K562 (cell line): Measurements from ENCODE around the gene UNC5B. TPM values are rescaled to one million over a fixed set of nuclear protein-coding genes. Genes with fewer than 3 reads are reported as not detected.

Source experiments
- ATAC-seq: fragments of 200-7000 bp; cut with Tn5 transposase; 3 replicates; pipeline ENCODE4 v1.9.1; 2020; ENCODE audit warnings: moderate library complexity
- BruUV-seq: library from RNA; stranded (reverse); fragments of 400-500 nt; replicated peaks from 2 replicates; lab custom pipeline; 2021; lab: Mats Ljungman, UMichigan
- CTCF ChIA-PET: fragments of 300-600 bp; formaldehyde crosslinking; extraction: SDS; loops from one replicate; lab custom pipeline; 2021; ENCODE audit warnings: low intra/inter-chr PET ratio; lab: Yijun Ruan, JAX
- POLR2A ChIA-PET: fragments of 300-600, 350-650 bp; sonication (Branson Sonifier 250); formaldehyde crosslinking; extraction: SDS; loops from one replicate; lab custom pipeline; 2021; ENCODE audit warnings: antibody characterized with exemption, inconsistent platforms; lab: Yijun Ruan, JAX
- DNase-seq, 4 experiments: peaks; one replicate each; pipeline versions ENCODE4 v3.0.0 to v3.0.0-alpha.2; 2011 to 2018; ENCODE audit warnings: low spot score in 3 of 4, mixed read lengths in 3 of 4; ENCODE audit errors: extremely low read depth in 1 of 4
- FAIRE-seq: peaks from 2 replicates; lab custom pipeline; 2011; peaks lifted over from hg19 to GRCh38; lab: Jason Lieb, UNC
- H2AFZ ChIP-seq: 2 replicates; pipeline ENCODE4 v1.6.0; 2011; ENCODE audit warnings: low read depth, low read length, control low read depth, inconsistent platforms
- H3K27ac ChIP-seq: fragments of 200-600 bp; 3 replicates; pipeline ENCODE4 v1.8.0; 2011; ENCODE audit warnings: low read depth, mild to moderate bottlenecking, control low read depth, inconsistent platforms, low read length, moderate library complexity, mixed read lengths; ENCODE audit errors: extremely low read depth
- H3K27me3 ChIP-seq, 2 experiments: fragments of 300-600 bp in 1 of 2; 2 replicates in 1 of 2; 3 replicates in 1 of 2; pipeline versions ENCODE4 v1.6.0 to v1.8.0; 2011; ENCODE audit warnings: inconsistent platforms in 2 of 2, low read length in 2 of 2, mild to moderate bottlenecking in 1 of 2, mixed read lengths in 1 of 2, moderate library complexity in 1 of 2; ENCODE audit not compliant: control insufficient read depth in 2 of 2, insufficient read depth in 2 of 2
- H3K36me3 ChIP-seq: fragments of 300-600 bp; 3 replicates; pipeline ENCODE4 v1.8.0; 2011; ENCODE audit warnings: mild to moderate bottlenecking, low read length, inconsistent platforms; ENCODE audit not compliant: control insufficient read depth, insufficient read depth
- H3K4me1 ChIP-seq, 2 experiments: fragments of 200-600 bp in 1 of 2; replicated peaks in 1 of 2; 2 replicates in 1 of 2; 3 replicates in 1 of 2; pipeline versions ENCODE4 v1.5.1 to v1.8.0; 2011; ENCODE audit warnings: inconsistent platforms in 2 of 2, low read length in 2 of 2, mild to moderate bottlenecking in 1 of 2, mixed read lengths in 1 of 2, moderate library complexity in 1 of 2; ENCODE audit not compliant: control insufficient read depth in 2 of 2, insufficient read depth in 2 of 2
- H3K4me2 ChIP-seq: 2 replicates; pipeline ENCODE4 v1.6.1; 2011; ENCODE audit warnings: low read length, control low read depth, inconsistent platforms, mixed read lengths; ENCODE audit not compliant: insufficient read depth
- H3K4me3 ChIP-seq: fragments of 200-600 bp; sonication (generic), shearing (Covaris generic); 2 replicates; pipeline ENCODE4 v1.5.1; 2016; ENCODE audit warnings: control low read depth, inconsistent platforms
- H3K79me2 ChIP-seq: fragments of 200-600 bp; 3 replicates; pipeline ENCODE4 v1.8.0; 2011; ENCODE audit warnings: low read length, inconsistent platforms; ENCODE audit not compliant: control insufficient read depth, insufficient read depth
- H3K9ac ChIP-seq, 2 experiments: 2 replicates each; pipeline versions ENCODE4 v1.6.0 to v1.6.1; 2011; ENCODE audit warnings: low read depth in 2 of 2, low read length in 2 of 2, control low read depth in 1 of 2, inconsistent platforms in 1 of 2, mild to moderate bottlenecking in 1 of 2, mixed read lengths in 1 of 2; ENCODE audit not compliant: insufficient read depth in 1 of 2
- H3K9me1 ChIP-seq: one replicate; pipeline ENCODE4 v1.6.0; 2011; ENCODE audit warnings: inconsistent platforms, mild to moderate bottlenecking, low read length, moderate library complexity; ENCODE audit not compliant: control insufficient read depth, insufficient read depth
- H3K9me3 ChIP-seq: replicated peaks from 2 replicates; pipeline ENCODE4 v1.5.1; 2011; ENCODE audit warnings: low read depth, low read length, inconsistent platforms; ENCODE audit not compliant: control insufficient read depth, insufficient read depth
- H4K20me1 ChIP-seq: replicated peaks from 2 replicates; pipeline ENCODE4 v1.6.1; 2011; ENCODE audit warnings: low read length, inconsistent platforms, mixed read lengths; ENCODE audit not compliant: control insufficient read depth, insufficient read depth
- ATF7 ChIP-seq: fragments of 450-650 bp; IDR thresholded peaks from 2 replicates; pipeline ENCODE4 v1.7.1; 2014; ENCODE audit warnings: mild to moderate bottlenecking, moderate library complexity
- CC2D1A ChIP-seq: fragments of 450-650 bp; IDR thresholded peaks from 2 replicates; pipeline ENCODE4 v1.6.1; 2017; ENCODE audit warnings: mild to moderate bottlenecking
- CCAR2 ChIP-seq: fragments of 200-400 bp; formaldehyde crosslinking; IDR thresholded peaks from 2 replicates; pipeline ENCODE4 v1.6.1; 2017; ENCODE audit warnings: mild to moderate bottlenecking, low read depth, low read length
- CHCHD3 ChIP-seq: fragments of 250-450 bp; sonication (Bioruptor Pico); IDR thresholded peaks from 2 replicates; pipeline ENCODE4 v2.1.2; 2022; ENCODE audit warnings: mild to moderate bottlenecking
- DMBX1 ChIP-seq: fragments of 250-450 bp; sonication (Bioruptor Pico); IDR thresholded peaks from 2 replicates; pipeline ENCODE4 v1.8.0; 2022; ENCODE audit warnings: inconsistent platforms, mild to moderate bottlenecking, moderate library complexity, borderline replicate concordance
- E2F3 ChIP-seq: fragments of 250-450 bp; sonication (Bioruptor Pico); IDR thresholded peaks from 2 replicates; pipeline ENCODE4 v1.4.0; 2020; ENCODE audit warnings: mild to moderate bottlenecking
- FOXJ3 ChIP-seq: sonication (generic); formaldehyde crosslinking; IDR thresholded peaks from 2 replicates; pipeline ENCODE4 v1.4.0; 2020; ENCODE audit warnings: mild to moderate bottlenecking, missing genetic modification reagents
- GABPA ChIP-seq: fragments of 200-800 bp; sonication (Bioruptor generic); conservative IDR thresholded peaks from 2 replicates; pipeline ENCODE4 v1.6.1; 2016; ENCODE audit warnings: low read depth, missing genetic modification characterization, missing compliant biosample characterization
- HDAC8 ChIP-seq: fragments of 450-650 bp; IDR thresholded peaks from 2 replicates; pipeline ENCODE4 v1.6.1; 2016; ENCODE audit warnings: mild to moderate bottlenecking, missing genetic modification characterization, moderate library complexity, missing compliant biosample characterization
- MEIS2 ChIP-seq: fragments of 450-650 bp; IDR thresholded peaks from 2 replicates; pipeline ENCODE4 v1.6.1; 2014; ENCODE audit warnings: mild to moderate bottlenecking; ENCODE audit not compliant: partially characterized antibody
- POLR2A ChIP-seq: fragments of 450-650 bp; conservative IDR thresholded peaks from 2 replicates; pipeline ENCODE4 v1.6.1; 2016
- RBBP5 ChIP-seq: fragments of 200-600 bp; sonication (generic); IDR thresholded peaks from 2 replicates; pipeline ENCODE4 v1.6.1; 2012; ENCODE audit warnings: borderline replicate concordance, mild to moderate bottlenecking, low read length, control low read depth, inconsistent platforms; ENCODE audit not compliant: insufficient read depth, poor library complexity, severe bottlenecking
- RBM14 ChIP-seq: fragments of 200-400 bp; formaldehyde crosslinking; IDR thresholded peaks from 2 replicates; pipeline ENCODE4 v1.6.1; 2018; ENCODE audit warnings: low read depth, mild to moderate bottlenecking, low read length, moderate library complexity, borderline replicate concordance; ENCODE audit not compliant: insufficient read depth
- XRCC5 ChIP-seq: fragments of 200-400 bp; formaldehyde crosslinking; IDR thresholded peaks from 2 replicates; pipeline ENCODE4 v1.6.1; 2017; ENCODE audit warnings: low read depth, mild to moderate bottlenecking, low read length
- ZC3H4 ChIP-seq: sonication (generic); formaldehyde crosslinking; IDR thresholded peaks from 2 replicates; pipeline ENCODE4 v1.9.0; 2021; ENCODE audit warnings: missing genetic modification reagents, borderline replicate concordance
- ZNF3 ChIP-seq: fragments of 250-450 bp; sonication (Bioruptor Pico); IDR thresholded peaks from 2 replicates; pipeline ENCODE4 v1.5.0; 2021; ENCODE audit warnings: mild to moderate bottlenecking, moderate library complexity
- ZNF384 ChIP-seq: IDR thresholded peaks from 2 replicates; pipeline ENCODE4 v1.6.1; 2012; ENCODE audit warnings: low read depth, low read length, improper control_type of control experiment
- ZNF668 ChIP-seq: fragments of 250-450 bp; sonication (Bioruptor Pico); IDR thresholded peaks from 2 replicates; pipeline ENCODE4 v1.8.0; 2022; ENCODE audit warnings: mild to moderate bottlenecking, inconsistent platforms
- ZNF699 ChIP-seq: fragments of 250-450 bp; sonication (Bioruptor Pico); IDR thresholded peaks from 2 replicates; pipeline ENCODE4 v1.8.0; 2021; ENCODE audit warnings: mild to moderate bottlenecking, moderate library complexity; ENCODE audit not compliant: insufficient replicate concordance
- WGBS: fragments of 100-300 bp; shearing (Covaris generic); methylation state at CpG from one replicate; pipeline ENCODE4 v1.1.6; 2016; ENCODE audit warnings: low coverage, mixed read lengths; ENCODE audit not compliant: insufficient coverage; ENCODE audit errors: missing lambda C conversion rate; 5-methylcytosine and 5-hydroxymethylcytosine counted together
- in situ Hi-C: fragments of 300-500 bp; cut with MboI; formaldehyde crosslinking; loops from 4 replicates; pipeline ENCODE4 v1.15.0; 2018; ENCODE audit warnings: inconsistent platforms, mixed read lengths
- intact Hi-C: fragments of 100-400 bp; cut with micrococcal nuclease; formaldehyde crosslinking; loops from 2 replicates; pipeline ENCODE4 v1.14.2; 2022
- polyA plus RNA-seq, 8 experiments: library from polyadenylated mRNA; depleted of rRNA in 4 of 8; stranded (reverse) in 5 of 8; unstranded in 3 of 8; fragments of >200 nt; fragmentation: Nextera tagmentation in 2 of 8; fragmentation: Illumina TruSeq in 1 of 8; extraction: Ambion mirVana in 2 of 8; extraction: Trizol in 1 of 8; gene quantifications; 2 replicates each; pipeline versions ENCODE4 v1.2.1 to v1.2.3, GENCODE V29; 2011 to 2014; ENCODE audit warnings: inconsistent platforms in 1 of 8, missing spikeins in 1 of 8
- total RNA-seq, 7 experiments: library from RNA; depleted of rRNA in 6 of 7; stranded (reverse); fragments of >200 nt in 6 of 7; fragmentation: Illumina TruSeq in 2 of 7; extraction: Trizol in 2 of 7; gene quantifications; 2 replicates each; pipeline versions ENCODE4 v1.2.1 to v1.2.3, GENCODE V29; 2011 to 2021; ENCODE audit warnings: low replicate concordance in 1 of 7
- TF ChIP-seq, protein P1 (sequence below): fragments of 250-450 bp; sonication (Bioruptor Pico); IDR thresholded peaks from 2 replicates; pipeline ENCODE4 v1.8.0; 2022; ENCODE audit warnings: inconsistent platforms

The UNC5B gene
- total and polyA plus RNA-seq, 9 of the 15 experiments (the other 6 are each of a cell fraction or from before 2014, with no cell fraction given), result 0.10 to 8.4 (median 2.1) TPM

DNA sequence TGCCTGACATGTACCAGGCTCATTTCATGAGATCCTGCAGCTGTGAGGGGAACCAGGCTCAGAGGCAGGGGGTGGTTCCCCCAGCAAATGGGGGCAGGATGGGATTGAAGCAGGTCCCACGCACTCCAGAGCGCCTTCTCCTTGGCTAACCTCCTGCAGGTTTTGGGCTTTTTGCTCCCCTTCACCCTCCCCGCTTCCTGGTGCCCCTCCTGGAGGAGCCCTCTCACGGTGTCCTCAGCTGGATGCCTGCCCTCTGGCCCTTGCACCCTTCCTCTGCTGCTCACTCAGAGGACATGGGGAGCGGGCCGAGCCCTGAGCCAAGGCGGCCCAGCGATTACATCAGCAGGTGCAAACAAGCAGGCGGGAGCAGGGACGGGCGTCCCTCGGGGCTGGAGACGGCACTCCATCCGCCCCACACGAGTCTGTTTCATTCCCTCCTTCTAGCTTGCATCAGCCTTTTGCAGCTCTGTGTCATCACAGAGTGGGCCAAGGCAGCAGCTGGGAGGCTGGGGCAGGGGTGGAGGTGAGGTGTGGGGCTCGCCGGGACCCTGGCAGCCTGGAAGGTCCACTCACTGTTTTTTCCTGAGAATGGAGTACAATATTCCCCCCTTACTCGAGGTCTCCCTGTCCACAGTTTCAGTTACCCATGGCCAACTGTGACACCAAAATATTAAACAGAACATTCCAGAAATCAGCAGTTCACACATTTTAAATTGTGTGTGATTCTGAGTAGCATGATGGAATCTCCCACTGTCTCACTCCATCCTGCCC lies 54.0 kb downstream of the UNC5B start (continued):
- TF ChIP-seq E2F3 (CRISPR knock-in tag) (peak; percentile 72), DMBX1 (peak; percentile 96), GABPA (tag) (peak; percentile 57), CHCHD3 (CRISPR knock-in tag) (no peak), RBM14 (no peak), CC2D1A (no peak), FOXJ3 (CRISPR knock-in tag) (no peak), XRCC5 (no peak), ATF7 (peak; percentile 98)

- BruUV-seq, result no TSS peak
- WGBS, result 42% methylated on average over 8 of the region's 8 CpGs
- CTCF ChIA-PET, result interaction anchor here (0.7 to 1.3 kb wide), 2 partner anchors 217 to 341 kb away, joined by 3 to 4 read pairs; no protein-coding TSS in a partner anchor
- no peak for TF ChIP-seq HDAC8 (tag)
- TF ChIP-seq ZNF699 (CRISPR knock-in tag), result peak; percentile 12
- TF ChIP-seq CCAR2, result no peak
- TF ChIP-seq ZNF384, result 0 out of 2 replicates have a peak, but pooled peaks have one; percentile 48
- peak; percentile 59; the same call in 1 of the 2 replicates for TF ChIP-seq ZNF668 (CRISPR knock-in tag)
- TF ChIP-seq POLR2A, result no peak
- peak; percentile 78 for TF ChIP-seq MEIS2
- TF ChIP-seq RBBP5, result no peak
- no peak for TF ChIP-seq ZC3H4
- TF ChIP-seq ZNF3 (CRISPR knock-in tag), result peak; percentile 94
- TF ChIP-seq, protein P1, sequence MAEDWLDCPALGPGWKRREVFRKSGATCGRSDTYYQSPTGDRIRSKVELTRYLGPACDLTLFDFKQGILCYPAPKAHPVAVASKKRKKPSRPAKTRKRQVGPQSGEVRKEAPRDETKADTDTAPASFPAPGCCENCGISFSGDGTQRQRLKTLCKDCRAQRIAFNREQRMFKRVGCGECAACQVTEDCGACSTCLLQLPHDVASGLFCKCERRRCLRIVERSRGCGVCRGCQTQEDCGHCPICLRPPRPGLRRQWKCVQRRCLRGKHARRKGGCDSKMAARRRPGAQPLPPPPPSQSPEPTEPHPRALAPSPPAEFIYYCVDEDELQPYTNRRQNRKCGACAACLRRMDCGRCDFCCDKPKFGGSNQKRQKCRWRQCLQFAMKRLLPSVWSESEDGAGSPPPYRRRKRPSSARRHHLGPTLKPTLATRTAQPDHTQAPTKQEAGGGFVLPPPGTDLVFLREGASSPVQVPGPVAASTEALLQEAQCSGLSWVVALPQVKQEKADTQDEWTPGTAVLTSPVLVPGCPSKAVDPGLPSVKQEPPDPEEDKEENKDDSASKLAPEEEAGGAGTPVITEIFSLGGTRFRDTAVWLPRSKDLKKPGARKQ (CRISPR knock-in tag), result peak; percentile 59; the same call in 1 of the 2 replicates
Observed at GRCh38 chr10:71266918-71267442, 54.6 kb downstream of the UNC5B start.

More at GRCh38 chr10:71266918-71267442, 54.6 kb downstream of the UNC5B start:
- Histone ChIP-seq H3K9me3 (no peaks in the 10 kb centered on the region), H4K20me1 (peaks cover 8% of the 10 kb centered on the region; the same call in 1 of the 2 replicates), H3K27ac (peak overlapping the region; percentile 67; the same call in 2 of the 3 replicates), H3K4me3 (no peak overlapping the region), H3K4me1 (peaks cover 34 to 58% of the 10 kb centered on the region in 2 experiments), H3K36me3 (no peaks in the 10 kb centered on the region), H3K4me2 (no peak overlapping the region; the same call in 1 of the 2 replicates), H3K27me3 (no peaks in the 10 kb centered on the region; a peak in 1 of 5 replicates), H3K79me2 (no peaks in the 10 kb centered on the region), H2AFZ (peak overlapping the region; percentile 48; the same call in 1 of the 2 replicates), H3K9me1 (no peaks in the 10 kb centered on the region), H3K9ac (peak overlapping the region in 1 of 2 experiments; percentile 69; a peak in 3 of 4 replicates)
- in situ Hi-C loops (no loop called here), intact Hi-C loops (loop anchor here (2.0 kb wide), 1 partner anchor 54 kb away; the partner anchor contains the start of gene UNC5B)
- DNase-seq (no peak), FAIRE-seq (no peak), ATAC-seq (peak; percentile 4; the same call in 2 of the 3 replicates)
- POLR2A ChIA-PET, result interaction anchor here (0.6 to 2.9 kb wide), 9 partner anchors 8 to 511 kb away, joined by 3 to 13 read pairs (median 3); partner anchors contain the start of gene UNC5B
